HepG2 (cell line): Measurements from ENCODE around the gene RAPGEF6. TPM values are rescaled to one million over a fixed set of nuclear protein-coding genes. Genes with fewer than 3 reads are reported as not detected.

ENCODE experiments used
- ATAC-seq: fragments of 200-7000 bp; cut with Tn5 transposase; 3 replicates; pipeline ENCODE4 v1.9.1; 2020; ENCODE audit warnings: mild to moderate bottlenecking, moderate library complexity
- BruUV-seq: library from RNA; stranded (reverse); fragments of 400-500 nt; replicated peaks from 2 replicates; lab custom pipeline; 2021; lab: Mats Ljungman, UMichigan
- CTCF ChIA-PET: fragments of 300-600 bp; formaldehyde crosslinking; extraction: SDS; loops from one replicate; lab custom pipeline; 2021; ENCODE audit warnings: low total read pairs, inconsistent platforms, low intra/inter-chr PET ratio; lab: Yijun Ruan, JAX
- POLR2A ChIA-PET: fragments of 350-600 bp; sonication (Branson Sonifier 250); formaldehyde crosslinking; loops from one replicate; lab custom pipeline; 2020; ENCODE audit warnings: antibody characterized with exemption, inconsistent platforms; lab: Yijun Ruan, JAX
- DNase-seq: peaks from one replicate; pipeline ENCODE4 v3.0.0-alpha.2; 2015; ENCODE audit warnings: low spot score
- FAIRE-seq: peaks from 3 replicates; lab custom pipeline; 2011; peaks lifted over from hg19 to GRCh38; lab: Jason Lieb, UNC
- H2AFZ ChIP-seq: one replicate; pipeline ENCODE4 v1.6.1; 2011; ENCODE audit warnings: low read length, inconsistent platforms
- H3K27ac ChIP-seq: fragments of 300-600 bp; 3 replicates; pipeline ENCODE4 v1.8.0; 2011; ENCODE audit warnings: mixed run types, mild to moderate bottlenecking, mixed read lengths, low read length, inconsistent platforms; ENCODE audit not compliant: insufficient read depth; ENCODE audit errors: extremely low read length
- H3K27me3 ChIP-seq, 2 experiments: fragments of 200-600 bp in 1 of 2; 2 replicates in 1 of 2; 3 replicates in 1 of 2; pipeline versions ENCODE4 v1.6.0 to v1.8.0; 2011; ENCODE audit warnings: low read length in 2 of 2, mild to moderate bottlenecking in 2 of 2, moderate library complexity in 2 of 2, inconsistent platforms in 1 of 2; ENCODE audit not compliant: insufficient read depth in 2 of 2, control insufficient read depth in 1 of 2
- H3K36me3 ChIP-seq, 2 experiments: fragments of 200-600 bp in 1 of 2; replicated peaks in 1 of 2; 2 replicates in 1 of 2; 3 replicates in 1 of 2; pipeline versions ENCODE4 v1.5.1 to v1.8.0; 2011; ENCODE audit warnings: low read length in 2 of 2, inconsistent platforms in 1 of 2; ENCODE audit not compliant: insufficient read depth in 2 of 2, control insufficient read depth in 1 of 2
- H3K4me1 ChIP-seq: 2 replicates; pipeline ENCODE4 v1.5.1; 2012; ENCODE audit warnings: low read length, inconsistent platforms; ENCODE audit not compliant: insufficient read depth
- H3K4me2 ChIP-seq: 2 replicates; pipeline ENCODE4 v1.6.0; 2011; ENCODE audit warnings: low read depth, low read length, inconsistent platforms
- H3K4me3 ChIP-seq, 3 experiments: fragments of 200-600 bp in 1 of 3; sonication (generic), shearing (Covaris generic) in 1 of 3; replicated peaks in 1 of 3; 2 replicates each; pipeline ENCODE4 v1.5.1; 2011 to 2016; ENCODE audit warnings: low read length in 3 of 3, inconsistent platforms in 2 of 3, low read depth in 2 of 3, mild to moderate bottlenecking in 2 of 3, control low read depth in 1 of 3, mixed read lengths in 1 of 3; ENCODE audit not compliant: insufficient read depth in 1 of 3
- H3K79me2 ChIP-seq: one replicate; pipeline ENCODE4 v1.6.1; 2011; ENCODE audit warnings: low read length, inconsistent platforms; ENCODE audit not compliant: insufficient read depth
- H3K9ac ChIP-seq: 2 replicates; pipeline ENCODE4 v1.6.0; 2011; ENCODE audit warnings: mild to moderate bottlenecking, low read depth, low read length, inconsistent platforms; ENCODE audit not compliant: insufficient read depth
- H3K9me3 ChIP-seq: 2 replicates; pipeline ENCODE4 v1.5.1; 2012; ENCODE audit warnings: mild to moderate bottlenecking, low read length
- H4K20me1 ChIP-seq: 2 replicates; pipeline ENCODE4 v1.6.0; 2011; ENCODE audit warnings: inconsistent platforms, mild to moderate bottlenecking, low read length, moderate library complexity; ENCODE audit not compliant: insufficient read depth
- FOXK2 ChIP-seq: fragments of 450-650 bp; IDR thresholded peaks from 2 replicates; pipeline ENCODE4 v1.6.1; 2016
- NFE2 ChIP-seq: sonication (generic); formaldehyde crosslinking; IDR thresholded peaks from 2 replicates; pipeline ENCODE4 v1.4.0; 2020; ENCODE audit warnings: missing genetic modification reagents
- PPARG ChIP-seq: conservative IDR thresholded peaks from 2 replicates; pipeline ENCODE4 v1.6.1; 2016; ENCODE audit warnings: missing biosample characterization, missing genetic modification reagents
- PRDM10 ChIP-seq: sonication (generic); formaldehyde crosslinking; IDR thresholded peaks from 2 replicates; pipeline ENCODE4 v1.4.0; 2020; ENCODE audit warnings: low read depth, missing genetic modification reagents
- RBAK ChIP-seq: sonication (generic); formaldehyde crosslinking; IDR thresholded peaks from 2 replicates; pipeline ENCODE4 v1.5.1; 2020; ENCODE audit warnings: mild to moderate bottlenecking, missing genetic modification reagents
- RXRB ChIP-seq: IDR thresholded peaks from 2 replicates; pipeline ENCODE4 v1.6.1; 2016; ENCODE audit warnings: borderline replicate concordance, missing genetic modification reagents, missing compliant biosample characterization
- STAT6 ChIP-seq: sonication (generic); formaldehyde crosslinking; IDR thresholded peaks from 2 replicates; pipeline ENCODE4 v1.4.0; 2020; ENCODE audit warnings: missing genetic modification reagents, mild to moderate bottlenecking, borderline replicate concordance
- ZBTB21 ChIP-seq: sonication (generic); formaldehyde crosslinking; IDR thresholded peaks from 2 replicates; pipeline ENCODE4 v1.4.0; 2020; ENCODE audit warnings: missing genetic modification reagents
- ZBTB37 ChIP-seq: sonication (generic); formaldehyde crosslinking; IDR thresholded peaks from 2 replicates; pipeline ENCODE4 v1.4.0; 2020; ENCODE audit warnings: mild to moderate bottlenecking, missing genetic modification reagents
- ZBTB4 ChIP-seq: sonication (generic); formaldehyde crosslinking; IDR thresholded peaks from 2 replicates; pipeline ENCODE4 v1.4.0; 2020; ENCODE audit warnings: missing genetic modification reagents, mild to moderate bottlenecking, borderline replicate concordance
- ZNF382 ChIP-seq: sonication (generic); formaldehyde crosslinking; IDR thresholded peaks from 2 replicates; pipeline ENCODE4 v1.5.0; 2020; ENCODE audit warnings: missing genetic modification reagents, mild to moderate bottlenecking, borderline replicate concordance
- ZNF552 ChIP-seq: sonication (generic); formaldehyde crosslinking; IDR thresholded peaks from 2 replicates; pipeline ENCODE4 v1.9.0; 2022; ENCODE audit warnings: missing genetic modification reagents, mild to moderate bottlenecking, borderline replicate concordance
- ZNF589 ChIP-seq: sonication (generic); formaldehyde crosslinking; conservative IDR thresholded peaks from 2 replicates; pipeline ENCODE4 v1.8.0; 2022; ENCODE audit warnings: mild to moderate bottlenecking, moderate library complexity, missing genetic modification reagents
- WGBS: methylation state at CpG from one replicate; pipeline ENCODE4 v1.1.6; 2017; ENCODE audit warnings: low lambda C conversion rate; 5-methylcytosine and 5-hydroxymethylcytosine counted together
- in situ Hi-C: cut with HindIII; loops from 2 replicates; pipeline ENCODE4 v1.10.0; 2017; ENCODE audit warnings: low pct_unique_long_range_greater_than_20kb; ENCODE audit not compliant: extremely low pct_ligation_motif_present
- intact Hi-C: fragments of 100-400 bp; cut with micrococcal nuclease; formaldehyde crosslinking; loops from one replicate; pipeline ENCODE4 v1.10.0; 2022; ENCODE audit not compliant: unreplicated experiment
- polyA plus RNA-seq, 8 experiments: library from polyadenylated mRNA; depleted of rRNA in 3 of 8; stranded (reverse) in 7 of 8; unstranded in 1 of 8; fragments of >200 nt; fragmentation: Illumina TruSeq in 4 of 8; extraction: Trizol in 4 of 8; gene quantifications; 2 replicates each; pipeline versions ENCODE4 v1.2.1 to v1.2.3, GENCODE V29; 2011 to 2016; ENCODE audit warnings: low read depth in 4 of 8, missing spikeins in 1 of 8, mixed read lengths in 1 of 8; ENCODE audit not compliant: insufficient read depth in 1 of 8
- total RNA-seq, 5 experiments: library from RNA; depleted of rRNA; stranded (reverse); fragments of >200 nt; fragmentation: Illumina TruSeq; extraction: Trizol; gene quantifications; 2 replicates each; pipeline ENCODE4 v1.2.3, GENCODE V29; 2016; ENCODE audit warnings: low read depth in 1 of 5

The RAPGEF6 gene
- total and polyA plus RNA-seq, 2 of the 13 experiments (the other 11 are each of a cell fraction or from before 2014, with no cell fraction given) = 7.7 to 24.6 TPM

- WGBS = 92% methylated on average over 1 of the region's 1 CpG
- ATAC-seq (no peak), FAIRE-seq (no peak), DNase-seq (no peak)
- intact Hi-C loops (no loop called here), in situ Hi-C loops (no loop called here)
- Histone ChIP-seq H3K27me3 (no peaks in the 10 kb centered on the region), H3K27ac (no peak overlapping the region), H3K9ac (no peak overlapping the region), H3K4me2 (no peak overlapping the region), H2AFZ (no peak overlapping the region), H3K4me3 (no peak overlapping the region), H4K20me1 (no peaks in the 10 kb centered on the region), H3K4me1 (no peaks in the 10 kb centered on the region), H3K36me3 (peaks cover 5 to 56% of the 10 kb centered on the region in 2 experiments), H3K79me2 (no peaks in the 10 kb centered on the region), H3K9me3 (no peaks in the 10 kb centered on the region)
- BruUV-seq = no TSS peak
- ChIA-PET POLR2A (no interaction called here), CTCF (no interaction called here)
- TF ChIP-seq NFE2 (CRISPR knock-in tag) (no peak), ZBTB37 (CRISPR knock-in tag) (no peak), STAT6 (no peak), ZBTB21 (CRISPR knock-in tag) (no peak), PPARG (CRISPR knock-in tag) (no peak), RXRB (no peak), ZNF552 (CRISPR knock-in tag) (no peak), FOXK2 (no peak), ZNF382 (no peak), RBAK (CRISPR knock-in tag) (no peak), ZBTB4 (CRISPR knock-in tag) (no peak), ZNF589 (CRISPR knock-in tag) (no peak), PRDM10 (CRISPR knock-in tag) (no peak)
Measured at GRCh38 chr5:131505237-131505908, 129.7 kb downstream of the RAPGEF6 start.
